IMR-90 (cell line): ENCODE results near the gene MON1A.

Experiments
- CEBPB ChIP-seq: IDR thresholded peaks from 2 replicates; pipeline ENCODE4 v1.6.1; 2012; ENCODE audit warnings: low read depth, low read length, improper control_type of control experiment
- CHD1 ChIP-seq: IDR thresholded peaks from 2 replicates; pipeline ENCODE4 v1.6.1; 2012; ENCODE audit warnings: low read depth, low read length, improper control_type of control experiment
- CTCF ChIP-seq: conservative IDR thresholded peaks from 2 replicates; pipeline ENCODE4 v1.5.1; 2012; ENCODE audit warnings: mild to moderate bottlenecking, low read depth, low read length, improper control_type of control experiment
- FOS ChIP-seq: fragments of 150-350 bp; IDR thresholded peaks from 2 replicates; pipeline ENCODE4 v1.6.1; 2016; ENCODE audit warnings: low read depth, low read length
- NFE2L2 ChIP-seq: fragments of 150-350 bp; IDR thresholded peaks from 2 replicates; pipeline ENCODE4 v1.6.1; 2016; ENCODE audit warnings: low read depth, mild to moderate bottlenecking, low read length
- POLR2A ChIP-seq: IDR thresholded peaks from 2 replicates; pipeline ENCODE4 v1.6.1; 2012; ENCODE audit warnings: mild to moderate bottlenecking, low read depth, low read length
- RAD21 ChIP-seq: IDR thresholded peaks from 2 replicates; pipeline ENCODE4 v1.6.1; 2012; ENCODE audit warnings: low read length, improper control_type of control experiment
- USF2 ChIP-seq: fragments of 150-350 bp; IDR thresholded peaks from 2 replicates; pipeline ENCODE4 v1.6.1; 2017; ENCODE audit warnings: mild to moderate bottlenecking, antibody characterized with exemption, low read length, low read depth

- TF ChIP-seq NFE2L2 (no peak), CTCF (peak; percentile 66), USF2 (no peak), RAD21 (peak; percentile 73), POLR2A (no peak), CHD1 (no peak), CEBPB (peak; percentile 48; the same call in 1 of the 2 replicates), FOS (no peak)
Observed at GRCh38 chr3:49906073-49906743, 23.4 kb downstream of the MON1A start.
